ENCODE results near the gene RNMT.

The RNMT gene

GRCh38 chr18:13813271-13813849 lies 86.9 kb downstream of the RNMT start:
- no peak overlapping the region for H3K27ac ChIP-seq

More at GRCh38 chr18:13813271-13813849, 86.9 kb downstream of the RNMT start:
- TF ChIP-seq CTCF (IDR thresholded peaks at IDR 0.05) = peak; percentile 90
- TF ChIP-seq ZFX (IDR thresholded peaks at IDR 0.05; ENCODE audit: borderline replicate concordance) = no peak

All from 22Rv1 (cell line).